SHP77 treated with DMSO at 0.1 percent for 48 hours (cell line): ENCODE measurements around the gene LRP1B.

Experiments
- DNase-seq: peaks from one replicate; lab custom pipeline; 2025; lab: John Stamatoyannopoulos, UW

The LRP1B gene

DNA sequence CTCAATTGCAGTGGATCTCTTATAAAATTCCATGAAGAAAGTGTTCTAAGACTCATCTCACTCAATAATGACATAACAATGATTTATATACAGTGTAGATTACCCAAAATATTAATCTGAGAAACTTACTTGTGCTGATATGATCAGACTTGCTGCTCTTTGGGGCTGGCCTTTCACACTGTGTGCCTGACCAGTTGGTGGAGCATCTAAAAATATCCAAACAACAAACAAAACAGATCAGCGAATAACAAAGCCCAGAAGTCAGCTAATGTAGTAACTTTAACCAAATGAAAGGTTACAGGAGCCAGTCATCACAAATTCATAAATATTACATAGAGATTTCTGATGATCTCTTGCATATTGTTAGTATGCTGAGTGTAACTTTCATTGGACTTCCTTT lies 1883.9 kb downstream of the LRP1B start:
- DNase-seq = no peak

DNA sequence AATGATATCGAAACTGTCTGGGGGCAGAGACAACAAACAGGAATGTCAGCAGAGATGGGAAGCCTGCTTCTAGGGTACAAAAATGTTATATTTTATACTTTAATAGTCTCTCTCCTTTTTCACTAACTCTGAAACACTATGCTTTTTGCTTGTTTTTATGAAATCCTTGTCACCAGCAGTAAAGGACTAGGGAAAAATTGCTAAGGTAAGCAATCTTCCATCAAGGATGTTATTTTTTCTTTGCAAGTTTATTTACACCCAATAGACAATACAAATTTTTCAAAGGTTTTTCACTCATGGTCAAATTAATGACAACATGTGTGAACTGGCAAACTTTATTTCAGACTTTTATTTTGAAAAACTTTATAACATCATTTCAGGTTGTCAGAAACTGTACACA lies 1884.8 kb downstream of the LRP1B start:
- DNase-seq = no peak

DNA sequence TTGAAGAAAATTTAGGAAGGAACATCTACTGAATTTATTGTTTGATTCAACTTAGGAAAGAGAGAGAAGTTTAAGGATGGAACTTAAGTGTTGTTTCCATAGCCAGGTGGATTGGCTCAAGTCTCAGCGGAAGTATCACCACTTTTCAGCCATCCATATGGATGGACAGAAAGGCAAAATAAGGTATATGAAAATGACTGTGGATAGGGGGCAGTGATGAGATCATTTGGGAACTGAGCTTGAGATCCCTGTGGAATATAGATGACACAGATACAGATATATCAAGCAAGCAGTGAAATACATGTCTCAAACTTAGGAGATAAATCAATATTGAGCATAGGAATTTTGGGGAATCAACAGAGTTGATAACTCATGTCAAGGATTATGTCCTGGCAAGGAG lies 1887.9 kb downstream of the LRP1B start:
- no peak for DNase-seq

DNA sequence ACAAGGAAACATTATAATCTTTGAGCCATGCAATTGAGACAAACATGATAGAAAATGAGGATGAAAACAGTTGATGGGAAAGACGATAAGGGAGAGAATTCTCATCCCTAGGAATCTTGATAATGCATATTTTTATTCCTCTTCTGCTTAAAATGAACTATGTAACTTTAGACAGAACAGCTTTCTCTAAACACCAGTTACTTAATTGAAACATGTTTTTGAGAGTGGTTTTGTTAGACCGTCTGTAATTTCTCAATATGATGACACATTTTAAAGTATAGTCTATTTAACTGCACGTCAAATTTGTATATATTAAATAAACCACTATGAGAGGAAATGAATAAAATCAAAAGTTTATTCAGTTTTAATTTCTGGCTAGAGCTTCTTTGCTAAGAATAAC lies 1896.7 kb downstream of the LRP1B start:
- DNase-seq = no peak

DNA sequence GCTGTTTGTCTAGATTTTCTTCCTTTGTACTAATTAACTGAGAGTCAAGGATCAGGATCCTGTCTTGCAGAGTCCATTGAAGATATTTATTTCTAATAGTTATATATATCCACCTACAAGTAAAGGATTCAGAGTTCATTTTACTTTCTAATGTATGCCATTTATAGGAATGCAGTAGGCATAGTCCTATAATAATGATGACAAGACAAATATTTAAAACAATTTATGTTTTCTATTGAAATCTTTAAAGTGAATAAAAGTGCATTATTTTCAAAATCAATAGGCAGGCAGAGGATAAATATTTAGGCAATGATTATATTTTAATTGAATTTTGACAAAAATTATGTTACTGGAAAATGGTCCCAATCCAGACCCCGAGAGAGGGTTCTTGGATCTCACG lies 1919.9 kb downstream of the LRP1B start:
- DNase-seq = no peak

DNA sequence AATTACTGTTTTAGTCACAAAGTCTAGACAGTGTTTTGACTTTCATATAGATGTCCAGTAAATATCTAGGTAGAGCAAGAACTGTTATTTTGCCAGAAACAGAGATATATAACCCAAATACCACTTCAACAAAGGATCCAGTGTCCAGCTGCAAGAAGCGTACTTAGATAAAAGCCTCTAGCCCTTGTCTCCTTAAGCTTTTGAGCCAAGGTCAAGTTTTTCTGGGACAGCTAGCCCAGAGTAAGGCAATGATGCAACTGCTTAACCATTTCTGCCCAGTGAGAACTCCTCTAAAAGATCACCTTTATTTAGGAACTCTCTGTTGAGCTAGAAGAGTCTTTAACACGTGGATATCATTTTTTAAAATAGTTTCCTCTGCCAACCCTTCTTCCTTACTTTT lies 1925.7 kb downstream of the LRP1B start:
- DNase-seq = no peak

DNA sequence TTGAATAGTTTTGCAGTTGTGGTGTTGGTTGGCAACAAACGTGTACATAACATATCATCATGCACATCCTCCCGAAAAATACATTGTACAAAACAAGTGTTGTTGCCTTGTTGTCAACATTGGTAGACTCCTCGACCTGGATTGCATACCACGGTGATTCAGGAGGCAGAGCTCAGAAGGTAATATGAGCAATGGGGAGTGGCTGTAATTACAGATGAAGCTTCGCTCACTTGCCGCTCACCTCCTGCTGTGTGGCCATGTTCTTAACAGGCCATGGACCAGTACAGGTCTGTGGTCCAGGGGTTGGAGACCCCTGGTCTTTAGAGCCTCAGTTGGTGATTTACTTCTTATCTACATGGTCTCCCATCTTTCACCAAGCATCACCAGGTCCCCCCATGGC lies 1927.5 kb downstream of the LRP1B start:
- no peak for DNase-seq

DNA sequence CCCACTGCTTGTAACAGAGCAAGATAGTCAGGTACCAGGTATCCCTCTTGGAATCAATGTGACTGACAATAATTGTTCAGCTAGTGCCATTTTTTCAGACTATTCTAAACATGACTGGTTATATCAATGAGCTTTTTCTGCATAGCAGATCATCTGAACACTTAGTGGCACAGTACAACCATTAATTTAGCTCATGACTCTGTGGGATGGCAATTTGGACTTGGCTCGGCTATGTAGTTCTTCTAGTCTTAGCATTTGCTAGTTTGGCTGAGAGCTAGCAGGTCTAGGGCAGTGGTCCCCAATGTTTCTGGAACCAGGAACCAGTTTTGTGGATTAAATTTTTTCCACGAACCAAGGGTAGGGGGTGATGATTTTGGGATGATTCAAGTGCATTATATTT lies 1929.2 kb downstream of the LRP1B start:
- DNase-seq = no peak

DNA sequence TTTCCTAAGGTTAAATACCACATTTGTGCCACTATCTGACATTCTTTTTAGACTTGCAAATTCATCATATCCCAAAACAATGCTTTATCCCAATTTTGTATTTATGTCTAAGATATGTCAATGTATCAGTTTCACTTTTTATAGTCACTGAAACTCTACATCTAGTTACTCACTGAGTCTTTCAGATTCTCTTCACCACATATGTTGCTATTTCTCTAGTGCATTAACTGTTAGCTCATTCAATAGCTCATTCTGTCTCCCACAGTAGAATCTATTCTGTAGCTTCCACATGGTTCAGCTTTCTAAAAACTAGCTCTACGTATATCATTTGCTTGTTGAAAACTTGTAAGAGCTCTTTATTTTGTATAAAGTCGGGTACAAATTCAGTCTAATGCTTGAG lies 1930.1 kb downstream of the LRP1B start:
- DNase-seq = no peak

DNA sequence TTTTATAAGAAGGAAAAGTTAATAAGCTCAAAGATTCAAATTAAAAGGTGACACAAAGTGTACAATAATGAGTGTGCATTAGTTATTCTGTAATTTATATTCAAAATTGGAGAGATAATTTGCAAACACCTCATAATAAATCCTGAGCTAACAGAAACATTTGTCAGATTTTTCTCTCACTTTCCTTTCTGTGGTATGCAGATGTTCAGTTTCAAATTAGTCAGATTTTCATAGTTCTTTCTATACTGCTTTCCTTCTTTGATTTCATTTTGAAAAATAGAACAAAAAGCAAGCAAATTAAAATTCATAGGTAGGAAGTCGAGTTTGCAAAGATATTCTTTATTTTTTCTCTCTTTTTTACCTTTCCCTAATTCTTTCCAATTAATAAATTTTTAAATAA lies 1930.5 kb downstream of the LRP1B start:
- no peak for DNase-seq

DNA sequence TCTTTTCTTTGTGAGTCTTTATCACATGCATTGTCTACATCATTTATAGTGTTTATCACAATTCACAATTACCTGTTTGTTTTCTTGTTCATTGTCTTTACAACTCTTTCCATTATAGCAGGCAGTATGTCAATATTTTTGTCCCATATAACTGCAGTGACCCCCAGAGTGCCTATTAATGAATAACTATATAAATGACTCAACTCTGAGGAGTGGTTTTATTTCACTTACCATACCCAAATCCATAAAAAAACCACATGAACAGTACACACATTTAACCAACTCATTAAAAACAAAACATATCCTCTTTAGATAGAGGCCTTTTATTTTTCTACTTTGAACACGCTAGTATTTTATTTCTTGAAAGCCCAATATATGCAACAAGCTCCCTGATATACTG lies 1931.5 kb downstream of the LRP1B start:
- no peak for DNase-seq

DNA sequence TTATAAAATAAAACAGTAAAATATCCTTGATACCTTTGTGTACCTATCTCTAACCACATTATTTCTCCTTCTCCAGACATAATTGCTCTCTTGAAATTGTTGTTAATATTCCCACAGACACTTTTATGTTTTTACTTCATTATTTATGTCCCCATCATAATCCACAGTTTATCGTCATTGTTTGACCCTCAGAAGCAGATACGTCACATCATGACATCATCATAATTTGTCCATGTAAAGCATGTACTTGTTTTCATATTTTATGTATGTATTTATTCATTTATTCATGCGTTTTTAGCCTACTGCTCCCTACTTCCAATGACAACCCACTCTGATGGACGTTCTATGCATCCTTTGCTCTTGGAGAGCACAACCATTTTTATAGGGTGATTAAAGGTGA lies 1943.7 kb downstream of the LRP1B start:
- no peak for DNase-seq

DNA sequence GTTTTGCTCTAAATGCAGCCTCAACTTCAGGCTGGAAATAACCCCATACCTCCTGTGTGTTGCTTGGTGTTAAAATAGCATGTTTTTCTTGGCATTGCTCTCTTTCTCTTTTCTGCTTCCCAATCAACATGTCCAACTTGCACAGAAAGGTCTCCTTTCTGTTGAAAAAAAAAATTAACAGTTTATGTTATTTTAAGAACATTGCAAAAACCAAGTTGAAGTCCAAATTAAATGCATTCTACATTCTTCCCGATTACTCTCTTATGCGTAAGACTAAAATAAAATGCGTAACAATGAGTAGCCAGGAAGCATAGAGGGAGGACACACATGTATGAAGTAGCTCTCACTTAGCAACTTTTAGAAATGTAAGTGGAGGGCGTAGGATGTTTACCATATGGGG lies 1944.5 kb downstream of the LRP1B start:
- no peak for DNase-seq

DNA sequence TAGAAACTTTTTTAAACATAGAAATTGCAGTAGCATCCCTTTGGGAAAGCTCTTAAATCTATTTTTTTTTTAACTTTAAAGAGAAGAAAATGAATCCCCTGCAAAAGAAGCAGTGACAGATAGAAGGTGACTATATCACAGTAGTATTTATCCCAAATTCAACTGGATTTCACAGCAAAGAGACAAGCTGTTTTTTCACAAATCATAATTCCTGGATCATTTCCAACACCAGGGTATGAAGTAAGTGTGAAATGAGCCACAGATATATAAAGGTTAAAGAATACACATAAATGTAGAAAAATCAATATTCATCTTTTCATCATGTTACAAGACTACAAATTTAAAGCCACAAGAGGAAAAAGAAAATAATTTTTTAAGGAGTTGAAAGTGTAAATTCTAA lies 1945.7 kb downstream of the LRP1B start:
- DNase-seq = no peak

DNA sequence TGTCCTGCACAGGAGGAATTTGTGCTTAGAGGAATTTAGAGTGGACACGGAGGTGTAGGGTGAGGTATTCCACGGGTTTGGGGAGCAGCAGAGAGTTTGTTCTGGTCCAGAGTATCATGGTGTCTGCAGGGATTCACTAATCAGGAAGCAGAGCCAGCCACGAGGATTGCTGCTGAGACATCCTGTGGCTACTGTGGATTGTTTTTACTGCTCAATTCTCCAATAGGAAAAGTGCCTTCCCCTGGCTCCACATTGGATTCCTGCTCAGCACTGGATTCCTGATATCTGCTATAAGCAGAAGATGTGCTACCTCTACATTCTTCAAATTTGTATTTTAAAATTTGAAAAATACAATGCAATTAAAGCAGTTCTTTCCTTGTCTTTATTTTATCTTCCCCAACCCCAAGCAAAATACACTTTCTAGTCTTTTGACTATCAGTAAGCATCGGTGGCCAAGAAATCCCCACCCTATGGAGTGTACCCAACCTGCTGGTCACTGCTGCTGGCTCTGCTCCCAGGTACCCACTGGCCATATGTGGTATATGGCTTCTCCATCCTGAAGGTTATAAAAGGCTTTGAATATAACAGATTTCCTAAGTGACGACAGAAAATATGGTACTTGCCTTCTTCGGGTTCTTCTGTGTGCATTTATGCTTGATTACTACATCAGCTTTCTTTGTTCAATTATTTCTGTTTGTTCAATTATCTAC lies 1947.6 kb downstream of the LRP1B start:
- DNase-seq = no peak
